ENCODE results near the gene ROR1. TPM values are rescaled to one million over a fixed set of nuclear protein-coding genes. Genes with fewer than 3 reads are reported as not detected.

ROR1 gene
- total and polyA plus RNA-seq, 10 of the 15 experiments (the other 5 are each of a cell fraction or from before 2014, with no cell fraction given): 0.02 to 0.08 (median 0.05) TPM; not detected in 6

DNA sequence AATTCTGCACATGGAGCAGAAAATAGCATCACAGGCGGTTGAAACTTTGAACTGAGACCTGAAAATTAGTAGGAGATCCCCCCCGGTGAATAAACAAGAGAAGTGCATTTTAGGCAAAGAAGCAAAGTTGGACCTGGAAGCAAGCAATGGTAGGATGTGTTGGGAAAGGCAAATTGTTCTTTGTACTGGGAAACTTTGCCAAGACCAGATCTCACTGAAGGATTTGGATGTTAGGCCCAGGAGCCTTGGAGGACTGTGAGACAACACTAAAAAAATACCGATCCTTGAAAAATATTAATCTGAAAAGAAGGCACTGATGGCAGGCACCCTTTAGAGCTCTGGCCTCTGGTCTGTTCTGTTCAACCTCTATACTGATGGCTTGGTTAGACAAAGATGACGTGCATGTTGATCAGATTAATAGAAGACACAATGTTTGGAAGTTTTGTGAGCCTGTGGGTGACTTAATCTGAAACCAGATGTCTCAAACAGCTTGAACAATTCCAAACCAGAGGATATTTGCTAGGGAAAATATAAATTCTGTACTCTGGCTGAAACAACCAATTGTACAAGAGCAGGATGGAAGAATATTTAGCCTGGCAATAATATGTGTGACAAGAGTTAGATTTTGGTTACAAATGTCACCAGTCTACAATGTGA is 108.4 kb downstream of the ROR1 start:
- intact Hi-C loops (cut with micrococcal nuclease; ENCODE audit: unreplicated experiment): no loop called here
- TF ChIP-seq STAT3 (IDR thresholded peaks at IDR 0.05; ENCODE audit: low read depth, low read length): no peak
- WGBS (ENCODE audit: insufficient coverage, insufficient replicate concordance, low lambda C conversion rate, missing lambda C conversion rate): 31% methylated on average over 4 of the region's 4 CpGs
- RAD21 ChIA-PET (ENCODE audit: unreplicated experiment): no interaction called here
- Histone ChIP-seq H2AFZ (ENCODE audit: control insufficient read depth, low read depth, low read length) (no peak overlapping the region), H3K27me3 (replicated peaks in 1 of 2; ENCODE audit: control insufficient read depth in 2 of 2, insufficient read depth in 2 of 2, low read length in 1 of 2) (no peaks in the 10 kb centered on the region), H3K79me2 (ENCODE audit: control insufficient read depth, insufficient read depth, low read length) (no peaks in the 10 kb centered on the region), H3K4me3 (no peak overlapping the region), H3K9me3 (replicated peaks; ENCODE audit: control insufficient read depth, insufficient read depth, low read length) (no peaks in the 10 kb centered on the region), H3K4me1 (ENCODE audit: control insufficient read depth, insufficient read depth, low read length) (no peaks in the 10 kb centered on the region), H3K9ac (ENCODE audit: control insufficient read depth, insufficient read depth, low read length) (no peak overlapping the region), H4K20me1 (ENCODE audit: control insufficient read depth, insufficient read depth) (no peaks in the 10 kb centered on the region), H3K27ac (ENCODE audit: control insufficient read depth, insufficient read depth) (no peak overlapping the region), H3K4me2 (ENCODE audit: control insufficient read depth, insufficient read depth) (no peak overlapping the region), H3K36me3 (ENCODE audit: control insufficient read depth in 2 of 2, insufficient read depth in 2 of 2, low read length in 1 of 2) (no peaks in the 10 kb centered on the region)
- ATAC-seq (no peak), FAIRE-seq (no peak), DNase-seq (ENCODE audit: low read depth, low spot score) (no peak)
- POLR2A ChIA-PET: no interaction called here
- no TSS peak for BruUV-seq (replicated peaks)
- CTCF ChIA-PET: interaction anchor here (1.5 kb wide), 1 partner anchor 18 kb away, joined by 4 read pairs; no protein-coding TSS in a partner anchor
- SMC1A ChIA-PET (ENCODE audit: uncharacterized antibody, unreplicated experiment): interaction anchor here (1.0 kb wide), 1 partner anchor 10 kb away, joined by 3 read pairs; no protein-coding TSS in a partner anchor
- in situ Hi-C loops (cut with MboI): no loop called here

GRCh38 chr1:63883494-63884235 is 109.8 kb downstream of the ROR1 start:
- in situ Hi-C loops (cut with MboI): no loop called here
- 21% methylated on average over 6 of the region's 6 CpGs for WGBS (ENCODE audit: insufficient coverage, insufficient replicate concordance, low lambda C conversion rate, missing lambda C conversion rate)
- BruUV-seq (replicated peaks): no TSS peak
- ATAC-seq (no peak), DNase-seq (ENCODE audit: low read depth, low spot score) (no peak), FAIRE-seq (no peak)
- Histone ChIP-seq H3K4me3 (no peak overlapping the region), H4K20me1 (ENCODE audit: control insufficient read depth, insufficient read depth) (no peaks in the 10 kb centered on the region), H3K79me2 (ENCODE audit: control insufficient read depth, insufficient read depth, low read length) (no peaks in the 10 kb centered on the region), H3K9me3 (replicated peaks; ENCODE audit: control insufficient read depth, insufficient read depth, low read length) (no peaks in the 10 kb centered on the region), H2AFZ (ENCODE audit: control insufficient read depth, low read depth, low read length) (no peak overlapping the region), H3K4me1 (ENCODE audit: control insufficient read depth, insufficient read depth, low read length) (no peaks in the 10 kb centered on the region), H3K9ac (ENCODE audit: control insufficient read depth, insufficient read depth, low read length) (no peak overlapping the region), H3K4me2 (ENCODE audit: control insufficient read depth, insufficient read depth) (no peak overlapping the region), H3K36me3 (ENCODE audit: control insufficient read depth in 2 of 2, insufficient read depth in 2 of 2, low read length in 1 of 2) (no peaks in the 10 kb centered on the region), H3K27ac (ENCODE audit: control insufficient read depth, insufficient read depth) (no peak overlapping the region), H3K27me3 (replicated peaks in 1 of 2; ENCODE audit: control insufficient read depth in 2 of 2, insufficient read depth in 2 of 2, low read length in 1 of 2) (no peaks in the 10 kb centered on the region)
- intact Hi-C loops (cut with micrococcal nuclease; ENCODE audit: unreplicated experiment): no loop called here
- POLR2A ChIA-PET: no interaction called here
- SMC1A ChIA-PET (ENCODE audit: uncharacterized antibody, unreplicated experiment): interaction anchor here (1.0 kb wide), 1 partner anchor 9 kb away, joined by 3 read pairs; no protein-coding TSS in a partner anchor
- RAD21 ChIA-PET (ENCODE audit: unreplicated experiment): no interaction called here
- CTCF ChIA-PET: interaction anchor here (1.5 kb wide), 1 partner anchor 20 kb away, joined by 4 read pairs; no protein-coding TSS in a partner anchor
- TF ChIP-seq BACH1 (IDR thresholded peaks at IDR 0.05; ENCODE audit: borderline replicate concordance): no peak
- no peak for TF ChIP-seq MYC (IDR thresholded peaks at IDR 0.05; ENCODE audit: insufficient read depth, insufficient read length, insufficient replicate concordance, low read length, severe bottlenecking)
- TF ChIP-seq CBX3 (IDR thresholded peaks at IDR 0.05; ENCODE audit: borderline replicate concordance, low read depth): no peak
- no peak for TF ChIP-seq YBX1 (IDR thresholded peaks at IDR 0.05)
- TF ChIP-seq BHLHE40 (IDR thresholded peaks at IDR 0.05; ENCODE audit: borderline replicate concordance in 1 of 2, low read depth in 2 of 2, low read length in 1 of 2): no peak
- TF ChIP-seq, protein P1, sequence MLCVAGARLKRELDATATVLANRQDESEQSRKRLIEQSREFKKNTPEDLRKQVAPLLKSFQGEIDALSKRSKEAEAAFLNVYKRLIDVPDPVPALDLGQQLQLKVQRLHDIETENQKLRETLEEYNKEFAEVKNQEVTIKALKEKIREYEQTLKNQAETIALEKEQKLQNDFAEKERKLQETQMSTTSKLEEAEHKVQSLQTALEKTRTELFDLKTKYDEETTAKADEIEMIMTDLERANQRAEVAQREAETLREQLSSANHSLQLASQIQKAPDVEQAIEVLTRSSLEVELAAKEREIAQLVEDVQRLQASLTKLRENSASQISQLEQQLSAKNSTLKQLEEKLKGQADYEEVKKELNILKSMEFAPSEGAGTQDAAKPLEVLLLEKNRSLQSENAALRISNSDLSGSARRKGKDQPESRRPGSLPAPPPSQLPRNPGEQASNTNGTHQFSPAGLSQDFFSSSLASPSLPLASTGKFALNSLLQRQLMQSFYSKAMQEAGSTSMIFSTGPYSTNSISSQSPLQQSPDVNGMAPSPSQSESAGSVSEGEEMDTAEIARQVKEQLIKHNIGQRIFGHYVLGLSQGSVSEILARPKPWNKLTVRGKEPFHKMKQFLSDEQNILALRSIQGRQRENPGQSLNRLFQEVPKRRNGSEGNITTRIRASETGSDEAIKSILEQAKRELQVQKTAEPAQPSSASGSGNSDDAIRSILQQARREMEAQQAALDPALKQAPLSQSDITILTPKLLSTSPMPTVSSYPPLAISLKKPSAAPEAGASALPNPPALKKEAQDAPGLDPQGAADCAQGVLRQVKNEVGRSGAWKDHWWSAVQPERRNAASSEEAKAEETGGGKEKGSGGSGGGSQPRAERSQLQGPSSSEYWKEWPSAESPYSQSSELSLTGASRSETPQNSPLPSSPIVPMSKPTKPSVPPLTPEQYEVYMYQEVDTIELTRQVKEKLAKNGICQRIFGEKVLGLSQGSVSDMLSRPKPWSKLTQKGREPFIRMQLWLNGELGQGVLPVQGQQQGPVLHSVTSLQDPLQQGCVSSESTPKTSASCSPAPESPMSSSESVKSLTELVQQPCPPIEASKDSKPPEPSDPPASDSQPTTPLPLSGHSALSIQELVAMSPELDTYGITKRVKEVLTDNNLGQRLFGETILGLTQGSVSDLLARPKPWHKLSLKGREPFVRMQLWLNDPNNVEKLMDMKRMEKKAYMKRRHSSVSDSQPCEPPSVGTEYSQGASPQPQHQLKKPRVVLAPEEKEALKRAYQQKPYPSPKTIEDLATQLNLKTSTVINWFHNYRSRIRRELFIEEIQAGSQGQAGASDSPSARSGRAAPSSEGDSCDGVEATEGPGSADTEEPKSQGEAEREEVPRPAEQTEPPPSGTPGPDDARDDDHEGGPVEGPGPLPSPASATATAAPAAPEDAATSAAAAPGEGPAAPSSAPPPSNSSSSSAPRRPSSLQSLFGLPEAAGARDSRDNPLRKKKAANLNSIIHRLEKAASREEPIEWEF (IDR thresholded peaks at IDR 0.05; ENCODE audit: insufficient replicate concordance, low read depth, low read length): no peak
- no peak for TF ChIP-seq MAX (IDR thresholded peaks at IDR 0.05; ENCODE audit: low read depth, low read length)
- TF ChIP-seq SMC3 (IDR thresholded peaks at IDR 0.05; ENCODE audit: borderline replicate concordance, low read length): no peak
- no peak for TF ChIP-seq GATAD2B (conservative IDR thresholded peaks at IDR 0.05; ENCODE audit: low read depth)
